Measurements from ENCODE around the gene SPTBN1. TPM values are rescaled to one million over a fixed set of nuclear protein-coding genes. Genes with fewer than 3 reads are reported as not detected.

The SPTBN1 gene
- total and polyA plus RNA-seq, 2 of the 13 experiments (the other 11 are each of a cell fraction or from before 2014, with no cell fraction given) = 123 to 299 TPM

DNA sequence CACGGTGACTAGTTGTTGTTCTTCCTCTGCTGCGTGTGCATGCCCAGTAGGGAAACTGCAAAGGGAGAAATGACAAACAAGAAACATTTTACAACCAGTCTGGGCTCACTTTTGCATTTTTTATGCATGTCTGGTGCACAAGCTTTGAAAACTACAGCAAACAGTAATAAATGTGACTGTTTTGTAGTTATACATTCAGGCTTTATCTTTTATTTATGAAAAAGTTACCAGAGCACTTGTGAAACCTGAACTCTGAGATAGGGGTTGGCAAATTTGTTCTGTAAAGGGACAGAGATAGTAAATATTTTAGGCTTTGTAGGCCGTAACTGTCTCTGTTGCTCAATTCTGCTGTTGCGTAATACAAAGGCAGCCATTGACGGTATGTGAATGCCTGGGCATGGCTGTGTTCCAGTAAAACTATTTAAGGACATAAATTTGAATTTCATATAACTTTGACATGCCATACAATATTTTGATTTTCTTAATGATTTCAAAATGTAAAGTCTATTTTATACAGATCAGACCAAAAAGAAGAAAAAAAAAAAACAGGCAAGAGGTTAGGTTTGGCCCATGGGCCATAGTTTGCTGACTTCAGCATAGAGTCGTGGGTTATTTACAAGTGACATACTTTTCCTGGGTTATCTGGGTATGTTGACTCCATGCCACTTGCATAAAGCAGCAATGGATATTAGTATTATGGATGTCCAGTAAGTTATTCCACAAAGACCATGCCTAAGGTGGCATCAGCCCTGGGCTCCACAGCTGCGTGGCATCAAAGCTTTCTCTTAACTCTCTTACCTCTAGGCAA lies 213.8 kb downstream of the SPTBN1 start (continued):
- TF ChIP-seq PRDM10 (CRISPR knock-in tag; IDR thresholded peaks at IDR 0.05; ENCODE audit: low read depth) (0 out of 2 replicates have a peak, but pooled peaks have one; percentile 60), ZNF614 (CRISPR knock-in tag; IDR thresholded peaks at IDR 0.05; ENCODE audit: borderline replicate concordance) (peak; percentile 95), BCL6 (CRISPR knock-in tag; IDR thresholded peaks at IDR 0.05) (peak; percentile 90), SPEN (CRISPR knock-in tag; IDR thresholded peaks at IDR 0.05; ENCODE audit: low read depth) (no peak), ZKSCAN8 (CRISPR knock-in tag; IDR thresholded peaks at IDR 0.05; ENCODE audit: borderline replicate concordance) (peak; percentile 75; the same call in 1 of the 2 replicates), ZNF331 (CRISPR knock-in tag; IDR thresholded peaks at IDR 0.05) (peak; percentile 97), RBM22 (optimal IDR thresholded peaks at IDR 0.05; ENCODE audit: low read length) (peak; percentile 97)
- TF ChIP-seq, protein P1, sequence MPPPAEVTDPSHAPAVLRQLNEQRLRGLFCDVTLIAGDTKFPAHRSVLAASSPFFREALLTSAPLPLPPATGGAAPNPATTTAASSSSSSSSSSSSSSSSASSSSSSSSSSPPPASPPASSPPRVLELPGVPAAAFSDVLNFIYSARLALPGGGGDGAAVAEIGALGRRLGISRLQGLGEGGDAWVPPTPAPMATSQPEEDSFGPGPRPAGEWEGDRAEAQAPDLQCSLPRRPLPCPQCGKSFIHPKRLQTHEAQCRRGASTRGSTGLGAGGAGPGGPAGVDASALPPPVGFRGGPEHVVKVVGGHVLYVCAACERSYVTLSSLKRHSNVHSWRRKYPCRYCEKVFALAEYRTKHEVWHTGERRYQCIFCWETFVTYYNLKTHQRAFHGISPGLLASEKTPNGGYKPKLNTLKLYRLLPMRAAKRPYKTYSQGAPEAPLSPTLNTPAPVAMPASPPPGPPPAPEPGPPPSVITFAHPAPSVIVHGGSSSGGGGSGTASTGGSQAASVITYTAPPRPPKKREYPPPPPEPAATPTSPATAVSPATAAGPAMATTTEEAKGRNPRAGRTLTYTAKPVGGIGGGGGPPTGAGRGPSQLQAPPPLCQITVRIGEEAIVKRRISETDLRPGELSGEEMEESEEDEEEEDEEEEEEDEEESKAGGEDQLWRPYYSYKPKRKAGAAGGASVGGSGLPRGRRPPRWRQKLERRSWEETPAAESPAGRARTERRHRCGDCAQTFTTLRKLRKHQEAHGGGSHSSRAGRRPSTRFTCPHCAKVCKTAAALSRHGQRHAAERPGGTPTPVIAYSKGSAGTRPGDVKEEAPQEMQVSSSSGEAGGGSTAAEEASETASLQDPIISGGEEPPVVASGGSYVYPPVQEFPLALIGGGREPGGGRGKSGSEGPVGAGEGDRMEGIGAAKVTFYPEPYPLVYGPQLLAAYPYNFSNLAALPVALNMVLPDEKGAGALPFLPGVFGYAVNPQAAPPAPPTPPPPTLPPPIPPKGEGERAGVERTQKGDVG (CRISPR knock-in tag; IDR thresholded peaks at IDR 0.05; ENCODE audit: borderline replicate concordance) = peak; percentile 63; the same call in 1 of the 2 replicates
- TF ChIP-seq, protein P2, sequence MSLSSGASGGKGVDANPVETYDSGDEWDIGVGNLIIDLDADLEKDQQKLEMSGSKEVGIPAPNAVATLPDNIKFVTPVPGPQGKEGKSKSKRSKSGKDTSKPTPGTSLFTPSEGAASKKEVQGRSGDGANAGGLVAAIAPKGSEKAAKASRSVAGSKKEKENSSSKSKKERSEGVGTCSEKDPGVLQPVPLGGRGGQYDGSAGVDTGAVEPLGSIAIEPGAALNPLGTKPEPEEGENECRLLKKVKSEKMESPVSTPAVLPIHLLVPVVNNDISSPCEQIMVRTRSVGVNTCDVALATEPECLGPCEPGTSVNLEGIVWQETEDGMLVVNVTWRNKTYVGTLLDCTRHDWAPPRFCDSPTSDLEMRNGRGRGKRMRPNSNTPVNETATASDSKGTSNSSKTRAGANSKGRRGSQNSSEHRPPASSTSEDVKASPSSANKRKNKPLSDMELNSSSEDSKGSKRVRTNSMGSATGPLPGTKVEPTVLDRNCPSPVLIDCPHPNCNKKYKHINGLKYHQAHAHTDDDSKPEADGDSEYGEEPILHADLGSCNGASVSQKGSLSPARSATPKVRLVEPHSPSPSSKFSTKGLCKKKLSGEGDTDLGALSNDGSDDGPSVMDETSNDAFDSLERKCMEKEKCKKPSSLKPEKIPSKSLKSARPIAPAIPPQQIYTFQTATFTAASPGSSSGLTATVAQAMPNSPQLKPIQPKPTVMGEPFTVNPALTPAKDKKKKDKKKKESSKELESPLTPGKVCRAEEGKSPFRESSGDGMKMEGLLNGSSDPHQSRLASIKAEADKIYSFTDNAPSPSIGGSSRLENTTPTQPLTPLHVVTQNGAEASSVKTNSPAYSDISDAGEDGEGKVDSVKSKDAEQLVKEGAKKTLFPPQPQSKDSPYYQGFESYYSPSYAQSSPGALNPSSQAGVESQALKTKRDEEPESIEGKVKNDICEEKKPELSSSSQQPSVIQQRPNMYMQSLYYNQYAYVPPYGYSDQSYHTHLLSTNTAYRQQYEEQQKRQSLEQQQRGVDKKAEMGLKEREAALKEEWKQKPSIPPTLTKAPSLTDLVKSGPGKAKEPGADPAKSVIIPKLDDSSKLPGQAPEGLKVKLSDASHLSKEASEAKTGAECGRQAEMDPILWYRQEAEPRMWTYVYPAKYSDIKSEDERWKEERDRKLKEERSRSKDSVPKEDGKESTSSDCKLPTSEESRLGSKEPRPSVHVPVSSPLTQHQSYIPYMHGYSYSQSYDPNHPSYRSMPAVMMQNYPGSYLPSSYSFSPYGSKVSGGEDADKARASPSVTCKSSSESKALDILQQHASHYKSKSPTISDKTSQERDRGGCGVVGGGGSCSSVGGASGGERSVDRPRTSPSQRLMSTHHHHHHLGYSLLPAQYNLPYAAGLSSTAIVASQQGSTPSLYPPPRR (CRISPR knock-in tag; IDR thresholded peaks at IDR 0.05; ENCODE audit: borderline replicate concordance) = peak; percentile 74; the same call in 1 of the 2 replicates
